Liver (tissue), 9 donors: ENCODE results near the gene CCT2. TPM values are rescaled to one million over a fixed set of nuclear protein-coding genes. Genes with fewer than 3 reads are reported as not detected.

ENCODE experiments used
- DNase-seq: peaks from one replicate; pipeline ENCODE4 v3.0.0-alpha.2; 2017; ENCODE audit warnings: low spot score
- H3K27ac ChIP-seq, 2 donors: one replicate each; pipeline ENCODE4 v1.7.0; 2013; ENCODE audit warnings: inconsistent platforms in 2 of 2, low read length in 2 of 2, control low read depth in 1 of 2, low read depth in 1 of 2, mild to moderate bottlenecking in 1 of 2
- H3K27me3 ChIP-seq, 4 donors: one replicate each; pipeline versions ENCODE4 v1.6.1 to v1.7.0; 2013; ENCODE audit warnings: low read length in 3 of 4, inconsistent platforms in 1 of 4, mild to moderate bottlenecking in 1 of 4, moderate library complexity in 1 of 4; ENCODE audit not compliant: control insufficient read depth in 4 of 4, insufficient read depth in 4 of 4
- H3K36me3 ChIP-seq, 4 donors: one replicate each; pipeline versions ENCODE4 v1.6.1 to v1.7.0; 2013; ENCODE audit warnings: low read length in 3 of 4, mild to moderate bottlenecking in 3 of 4, low read depth in 1 of 4, moderate library complexity in 1 of 4; ENCODE audit not compliant: control insufficient read depth in 4 of 4, insufficient read depth in 3 of 4
- H3K4me1 ChIP-seq, 4 donors: one replicate each; pipeline versions ENCODE4 v1.6.1 to v1.7.0; 2013; ENCODE audit warnings: low read length in 3 of 4, mild to moderate bottlenecking in 3 of 4, moderate library complexity in 1 of 4; ENCODE audit not compliant: control insufficient read depth in 4 of 4, insufficient read depth in 4 of 4
- H3K4me3 ChIP-seq, 3 donors: one replicate each; pipeline versions ENCODE4 v1.6.1 to v1.7.0; 2013; ENCODE audit warnings: low read length in 3 of 3, control low read depth in 1 of 3, low read depth in 1 of 3, mild to moderate bottlenecking in 1 of 3
- H3K9ac ChIP-seq, 2 donors: one replicate each; pipeline ENCODE4 v1.7.0; 2013; ENCODE audit warnings: low read length in 2 of 2, mild to moderate bottlenecking in 2 of 2, moderate library complexity in 2 of 2, control low read depth in 1 of 2, low read depth in 1 of 2
- H3K9me3 ChIP-seq, 4 donors: one replicate each; pipeline versions ENCODE4 v1.6.1 to v1.7.0; 2013; ENCODE audit warnings: low read length in 3 of 4; ENCODE audit not compliant: control insufficient read depth in 4 of 4
- CTCF ChIP-seq: fragments of 150-350 bp; IDR thresholded peaks from 2 replicates; pipeline ENCODE4 v1.5.1; 2017; ENCODE audit warnings: improper control_type of control experiment, low read depth, low read length; ENCODE audit not compliant: missing input control
- EGR1 ChIP-seq, 2 donors: IDR thresholded peaks; 2 replicates each; pipeline ENCODE4 v1.6.1; 2016 to 2018; ENCODE audit warnings: antibody characterized with exemption in 2 of 2, low read depth in 2 of 2
- GABPA ChIP-seq, 2 donors: IDR thresholded peaks in 1 of 2; conservative IDR thresholded peaks in 1 of 2; 2 replicates each; pipeline ENCODE4 v1.6.1; 2016; ENCODE audit warnings: antibody characterized with exemption in 2 of 2, mild to moderate bottlenecking in 1 of 2, moderate library complexity in 1 of 2
- HNF4A ChIP-seq, 2 donors: conservative IDR thresholded peaks; 2 replicates each; pipeline ENCODE4 v1.6.1; 2016; ENCODE audit warnings: antibody characterized with exemption in 2 of 2, mild to moderate bottlenecking in 2 of 2
- HNF4G ChIP-seq: IDR thresholded peaks from 2 replicates; pipeline ENCODE4 v1.6.1; 2016; ENCODE audit warnings: antibody characterized with exemption
- RXRA ChIP-seq, 2 donors: IDR thresholded peaks; 2 replicates each; pipeline ENCODE4 v1.6.1; 2017 to 2018; ENCODE audit warnings: antibody characterized with exemption in 2 of 2, mild to moderate bottlenecking in 1 of 2
- SP1 ChIP-seq: IDR thresholded peaks from 2 replicates; pipeline ENCODE4 v1.6.1; 2018; ENCODE audit warnings: antibody characterized with exemption, mild to moderate bottlenecking
- ZBTB33 ChIP-seq: IDR thresholded peaks from 2 replicates; pipeline ENCODE4 v1.6.1; 2016; ENCODE audit warnings: antibody characterized with exemption
- WGBS: extraction: QIAGEN DNeasy Blood & Tissue Kit; methylation state at CpG from one replicate; pipeline ENCODE4 v1.1.7; 2013; 5-methylcytosine and 5-hydroxymethylcytosine counted together
- polyA plus RNA-seq, 2 donors: library from polyadenylated mRNA; stranded (reverse) in 1 of 2; unstranded in 1 of 2; fragments of 200-250 nt in 1 of 2; fragments of >200 nt in 1 of 2; fragmentation: Nextera tagmentation in 1 of 2; extraction: Ambion mirVana in 1 of 2; gene quantifications; one replicate each; pipeline versions ENCODE4 v1.2.1 to v1.2.3, GENCODE V29; 2013 to 2015
- total RNA-seq, 2 donors: library from RNA; depleted of rRNA; stranded (reverse); fragments of >200 nt; gene quantifications; one replicate each; pipeline ENCODE4 v1.2.3, GENCODE V29; 2014
- TF ChIP-seq, protein P1 (sequence below): IDR thresholded peaks from 2 replicates; pipeline ENCODE4 v1.6.1; 2016; ENCODE audit warnings: antibody characterized with exemption, mild to moderate bottlenecking
- donor health status: healthy.
- donor health status: healthy.
- donor health status: healthy.
- donor health status: healthy.
- donor health status: healthy.

The CCT2 gene
- total and polyA plus RNA-seq, 4 donors, result 43.6 to 145 (median 80.6) TPM

GRCh38 chr12:69563166-69563762, 22.0 kb upstream of the CCT2 start:
- 68% methylated on average over 2 of the region's 2 CpGs for WGBS
- no peak overlapping the region for H3K27ac ChIP-seq
- DNase-seq, result no peak
- no peaks in the 10 kb centered on the region for H3K27me3 ChIP-seq
- H3K9ac ChIP-seq, result no peak overlapping the region
- no peaks in the 10 kb centered on the region for H3K9me3 ChIP-seq
- H3K36me3 ChIP-seq, result peaks cover 0 to 6% (median 2%) of the 10 kb centered on the region in 4 donors
- TF ChIP-seq RXRA (IDR thresholded peaks at IDR 0.05) (peak in 1 of 2 donors; percentile 45), HNF4A (conservative IDR thresholded peaks at IDR 0.05) (peak; percentile 54 to 77), HNF4G (no peak)
- TF ChIP-seq, protein P1, sequence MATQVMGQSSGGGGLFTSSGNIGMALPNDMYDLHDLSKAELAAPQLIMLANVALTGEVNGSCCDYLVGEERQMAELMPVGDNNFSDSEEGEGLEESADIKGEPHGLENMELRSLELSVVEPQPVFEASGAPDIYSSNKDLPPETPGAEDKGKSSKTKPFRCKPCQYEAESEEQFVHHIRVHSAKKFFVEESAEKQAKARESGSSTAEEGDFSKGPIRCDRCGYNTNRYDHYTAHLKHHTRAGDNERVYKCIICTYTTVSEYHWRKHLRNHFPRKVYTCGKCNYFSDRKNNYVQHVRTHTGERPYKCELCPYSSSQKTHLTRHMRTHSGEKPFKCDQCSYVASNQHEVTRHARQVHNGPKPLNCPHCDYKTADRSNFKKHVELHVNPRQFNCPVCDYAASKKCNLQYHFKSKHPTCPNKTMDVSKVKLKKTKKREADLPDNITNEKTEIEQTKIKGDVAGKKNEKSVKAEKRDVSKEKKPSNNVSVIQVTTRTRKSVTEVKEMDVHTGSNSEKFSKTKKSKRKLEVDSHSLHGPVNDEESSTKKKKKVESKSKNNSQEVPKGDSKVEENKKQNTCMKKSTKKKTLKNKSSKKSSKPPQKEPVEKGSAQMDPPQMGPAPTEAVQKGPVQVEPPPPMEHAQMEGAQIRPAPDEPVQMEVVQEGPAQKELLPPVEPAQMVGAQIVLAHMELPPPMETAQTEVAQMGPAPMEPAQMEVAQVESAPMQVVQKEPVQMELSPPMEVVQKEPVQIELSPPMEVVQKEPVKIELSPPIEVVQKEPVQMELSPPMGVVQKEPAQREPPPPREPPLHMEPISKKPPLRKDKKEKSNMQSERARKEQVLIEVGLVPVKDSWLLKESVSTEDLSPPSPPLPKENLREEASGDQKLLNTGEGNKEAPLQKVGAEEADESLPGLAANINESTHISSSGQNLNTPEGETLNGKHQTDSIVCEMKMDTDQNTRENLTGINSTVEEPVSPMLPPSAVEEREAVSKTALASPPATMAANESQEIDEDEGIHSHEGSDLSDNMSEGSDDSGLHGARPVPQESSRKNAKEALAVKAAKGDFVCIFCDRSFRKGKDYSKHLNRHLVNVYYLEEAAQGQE, result no peak
- H3K4me3 ChIP-seq, result no peak overlapping the region
- peaks cover 0 to 10% (median 7%) of the 10 kb centered on the region in 4 donors for H3K4me1 ChIP-seq

DNA sequence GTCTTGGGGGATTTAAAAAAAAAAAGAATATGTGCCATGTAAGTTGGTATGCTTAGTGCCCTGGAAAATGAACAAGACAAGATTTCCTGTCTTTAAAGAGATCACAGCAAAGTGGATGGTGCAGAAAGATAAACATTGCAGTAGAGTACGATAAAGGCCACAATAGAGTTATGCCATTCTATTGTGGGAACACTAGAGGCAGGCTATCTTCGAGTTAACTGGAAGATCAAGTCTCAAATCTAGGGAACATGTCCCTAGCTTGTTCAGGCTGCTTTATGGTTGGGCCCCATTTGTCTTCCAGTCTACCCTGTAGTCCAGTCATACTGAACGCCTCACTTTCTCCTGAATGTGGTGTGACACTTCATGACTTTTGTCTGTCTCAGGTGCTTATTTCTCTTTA, 18.7 kb upstream of the CCT2 start:
- no peaks in the 10 kb centered on the region for H3K27me3 ChIP-seq
- no peak overlapping the region for H3K4me3 ChIP-seq
- H3K4me1 ChIP-seq, result peaks cover 0 to 10% (median 7%) of the 10 kb centered on the region in 4 donors
- H3K27ac ChIP-seq, result no peak overlapping the region
- 91% methylated on average over 3 of the region's 3 CpGs for WGBS
- no peak overlapping the region for H3K9ac ChIP-seq
- no peaks in the 10 kb centered on the region for H3K9me3 ChIP-seq
- peaks cover 1 to 15% (median 5%) of the 10 kb centered on the region in 4 donors for H3K36me3 ChIP-seq
- DNase-seq, result no peak
- no peak for TF ChIP-seq CTCF
- TF ChIP-seq SP1, result no peak
- no peak for TF ChIP-seq GABPA (IDR thresholded peaks at IDR 0.05 in 1 of 2, conservative IDR thresholded peaks at IDR 0.05 in 1 of 2)
- TF ChIP-seq HNF4A (conservative IDR thresholded peaks at IDR 0.05), result no peak
- no peak for TF ChIP-seq ZBTB33
- no peak for TF ChIP-seq EGR1 (IDR thresholded peaks at IDR 0.05; ENCODE audit: low read depth in 2 of 2)
